SU-DHL-6 (cell line): ENCODE measurements around the gene TMEM260.

Experiments used
- EZH2phosphoT487 ChIP-seq: fragments of 200-600 bp; sonication (generic), shearing (Covaris generic); conservative IDR thresholded peaks from 2 replicates; pipeline ENCODE4 v1.6.1; 2018; ENCODE audit warnings: mild to moderate bottlenecking, antibody characterized with exemption, low read length, moderate library complexity, mixed read lengths
- TF ChIP-seq, protein P1 (sequence below): fragments of 200-600 bp; sonication (generic); IDR thresholded peaks from one replicate; pipeline ENCODE4 v1.5.1; 2017; ENCODE audit warnings: antibody characterized with exemption, mild to moderate bottlenecking, low read length, moderate library complexity; ENCODE audit not compliant: insufficient read depth, poor library complexity, severe bottlenecking

DNA sequence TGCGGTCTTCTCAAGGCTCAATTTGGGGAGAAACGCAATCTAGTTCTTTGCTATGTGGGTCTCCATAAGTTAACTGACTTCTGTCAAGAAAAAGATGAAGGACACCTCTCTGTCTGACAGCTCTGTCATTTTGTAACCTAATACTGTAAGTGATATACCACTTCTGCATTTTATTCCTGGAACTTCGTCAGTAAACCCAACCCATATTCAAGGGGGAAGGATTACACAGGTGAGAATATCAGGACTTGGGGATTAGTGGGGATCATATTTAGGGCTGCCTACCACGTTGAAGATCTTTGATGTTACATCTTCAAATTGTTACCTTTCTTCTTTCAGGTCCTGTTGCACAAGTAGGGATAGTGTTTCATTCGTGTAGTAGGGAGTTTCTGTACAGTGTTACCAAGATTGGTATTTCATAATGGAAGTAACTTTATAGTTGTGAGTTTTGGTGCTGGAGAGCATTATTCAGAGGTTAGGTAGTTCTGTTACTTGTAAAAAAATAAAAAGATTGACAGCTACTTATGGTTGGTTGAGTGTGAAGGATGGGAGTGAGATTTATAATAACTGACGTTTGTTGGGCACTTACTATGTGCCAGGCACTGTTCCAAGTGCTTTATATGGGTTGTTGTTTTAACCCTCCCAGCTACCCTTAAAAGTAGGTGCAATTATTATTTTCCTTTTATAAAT lies 1.6 kb downstream of the TMEM260 start:
- TF ChIP-seq, protein P1, sequence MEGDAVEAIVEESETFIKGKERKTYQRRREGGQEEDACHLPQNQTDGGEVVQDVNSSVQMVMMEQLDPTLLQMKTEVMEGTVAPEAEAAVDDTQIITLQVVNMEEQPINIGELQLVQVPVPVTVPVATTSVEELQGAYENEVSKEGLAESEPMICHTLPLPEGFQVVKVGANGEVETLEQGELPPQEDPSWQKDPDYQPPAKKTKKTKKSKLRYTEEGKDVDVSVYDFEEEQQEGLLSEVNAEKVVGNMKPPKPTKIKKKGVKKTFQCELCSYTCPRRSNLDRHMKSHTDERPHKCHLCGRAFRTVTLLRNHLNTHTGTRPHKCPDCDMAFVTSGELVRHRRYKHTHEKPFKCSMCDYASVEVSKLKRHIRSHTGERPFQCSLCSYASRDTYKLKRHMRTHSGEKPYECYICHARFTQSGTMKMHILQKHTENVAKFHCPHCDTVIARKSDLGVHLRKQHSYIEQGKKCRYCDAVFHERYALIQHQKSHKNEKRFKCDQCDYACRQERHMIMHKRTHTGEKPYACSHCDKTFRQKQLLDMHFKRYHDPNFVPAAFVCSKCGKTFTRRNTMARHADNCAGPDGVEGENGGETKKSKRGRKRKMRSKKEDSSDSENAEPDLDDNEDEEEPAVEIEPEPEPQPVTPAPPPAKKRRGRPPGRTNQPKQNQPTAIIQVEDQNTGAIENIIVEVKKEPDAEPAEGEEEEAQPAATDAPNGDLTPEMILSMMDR: no peak
- no peak for TF ChIP-seq EZH2phosphoT487
